ENCODE measurements around the gene ATP6V0A1. TPM values are rescaled to one million over a fixed set of nuclear protein-coding genes. Genes with fewer than 3 reads are reported as not detected.

Gene ATP6V0A1
- total RNA-seq, 2 donors from 2014 or later, result 78.0 to 80.3 TPM

GRCh38 chr17:42563950-42564349, 105.3 kb downstream of the ATP6V0A1 start:
- H3K4me3 ChIP-seq, result no peak overlapping the region
- intact Hi-C loops (cut with DNase I), result no loop called here
- WGBS, result 84% methylated on average over 9 of the region's 9 CpGs
- H3K27me3 ChIP-seq (replicated peaks; ENCODE audit: insufficient read depth), result no peaks in the 10 kb centered on the region
- DNase-seq (ENCODE audit: low spot score), result no peak
- H3K4me1 ChIP-seq (replicated peaks), result peaks cover 28% of the 10 kb centered on the region
- H3K36me3 ChIP-seq, result peaks cover 0 to 8% of the 10 kb centered on the region in 2 donors
- TF ChIP-seq POLR2AphosphoS5 (IDR thresholded peaks at IDR 0.05) (no peak), POLR2A (IDR thresholded peaks at IDR 0.05) (no peak), CTCF (IDR thresholded peaks at IDR 0.05) (no peak)
- H3K9me3 ChIP-seq, result no peaks in the 10 kb centered on the region
- H3K27ac ChIP-seq, result no peak overlapping the region

DNA sequence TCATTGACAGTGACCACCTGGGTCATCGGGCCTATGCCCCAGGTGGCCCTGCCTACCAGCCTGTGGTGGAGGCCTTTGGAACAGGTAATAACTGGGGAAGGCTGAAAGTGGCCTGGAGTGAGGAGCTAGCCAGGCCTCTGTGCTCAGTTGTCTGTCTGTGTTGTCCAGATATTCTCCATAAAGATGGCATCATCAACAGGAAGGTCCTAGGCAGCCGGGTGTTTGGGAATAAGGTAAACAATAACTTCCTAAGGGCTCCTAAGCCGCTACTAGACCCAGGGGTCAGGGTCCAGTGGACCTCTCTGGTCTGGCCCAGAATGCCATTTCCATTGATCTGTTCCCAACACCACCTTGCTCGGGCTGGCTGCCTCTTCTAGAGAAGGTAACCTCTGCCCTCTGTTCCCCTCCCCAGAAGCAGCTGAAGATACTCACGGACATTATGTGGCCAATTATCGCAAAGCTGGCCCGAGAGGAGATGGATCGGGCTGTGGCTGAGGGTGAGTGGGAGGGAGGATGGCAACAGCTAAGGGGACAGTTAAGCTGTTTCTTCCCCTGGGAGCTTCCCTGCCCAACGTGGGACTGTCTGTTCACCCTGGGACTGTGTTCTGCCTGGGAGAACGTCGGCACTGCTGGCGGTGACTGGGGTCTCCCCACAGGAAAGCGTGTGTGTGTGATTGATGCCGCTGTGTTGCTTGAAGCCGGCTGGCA, 106.3 kb downstream of the ATP6V0A1 start:
- 86% methylated on average over 15 of the region's 15 CpGs for WGBS
- no peak overlapping the region for H3K27ac ChIP-seq
- peaks cover 0 to 8% of the 10 kb centered on the region in 2 donors for H3K36me3 ChIP-seq
- no peaks in the 10 kb centered on the region for H3K27me3 ChIP-seq (replicated peaks; ENCODE audit: insufficient read depth)
- TF ChIP-seq POLR2A (IDR thresholded peaks at IDR 0.05) (no peak), POLR2AphosphoS5 (IDR thresholded peaks at IDR 0.05) (no peak), CTCF (IDR thresholded peaks at IDR 0.05) (no peak)
- H3K4me1 ChIP-seq (replicated peaks), result peaks cover 28% of the 10 kb centered on the region
- no peaks in the 10 kb centered on the region for H3K9me3 ChIP-seq
- intact Hi-C loops (cut with DNase I), result no loop called here
- DNase-seq (ENCODE audit: low spot score), result no peak
- H3K4me3 ChIP-seq, result no peak overlapping the region

- H3K4me1 ChIP-seq (replicated peaks), result peaks cover 28% of the 10 kb centered on the region
- no peak overlapping the region for H3K27ac ChIP-seq
- TF ChIP-seq POLR2AphosphoS5 (IDR thresholded peaks at IDR 0.05), result no peak
- intact Hi-C loops (cut with DNase I), result no loop called here
- no peak for DNase-seq (ENCODE audit: low spot score)
- peaks cover 0 to 8% of the 10 kb centered on the region in 2 donors for H3K36me3 ChIP-seq
- H3K9me3 ChIP-seq, result no peaks in the 10 kb centered on the region
- H3K27me3 ChIP-seq (replicated peaks; ENCODE audit: insufficient read depth), result no peaks in the 10 kb centered on the region
- 89% methylated on average over 14 of the region's 16 CpGs for WGBS
- H3K4me3 ChIP-seq, result no peak overlapping the region
Observed at GRCh38 chr17:42565523-42566214, 107.0 kb downstream of the ATP6V0A1 start.

DNA sequence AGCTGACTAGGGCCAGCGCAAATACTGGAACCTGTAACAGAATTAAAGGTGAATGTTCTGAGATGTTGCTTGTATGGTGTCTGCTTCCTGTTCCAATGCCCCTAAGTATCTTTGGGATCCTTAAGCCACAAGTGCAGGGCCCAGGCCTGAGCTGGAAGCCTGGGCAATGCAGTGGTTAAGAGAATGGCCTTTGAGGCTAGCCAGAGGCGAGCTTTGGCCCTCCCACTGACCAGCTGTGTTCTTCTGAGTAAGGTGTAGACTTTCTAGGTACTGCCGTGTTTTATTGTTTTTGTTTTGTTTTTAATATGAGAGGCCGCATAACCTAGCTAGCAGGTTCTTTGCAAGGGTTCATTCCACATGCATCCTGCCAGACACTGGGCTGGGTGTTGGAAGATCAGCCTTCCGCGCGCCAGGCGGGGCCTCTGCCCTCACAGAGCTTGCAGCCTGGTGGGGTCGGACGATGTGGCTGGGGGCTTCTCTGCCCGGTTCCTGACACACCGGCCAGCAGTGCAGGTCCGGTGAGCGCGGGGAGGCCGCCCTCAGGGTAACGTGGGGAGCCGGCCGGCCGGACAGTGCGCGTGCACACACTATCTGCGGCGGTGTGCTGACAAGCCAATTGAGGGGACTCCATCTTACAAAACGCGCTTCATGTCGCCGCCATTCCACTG, 107.7 kb downstream of the ATP6V0A1 start:
- Histone ChIP-seq H3K27me3 (replicated peaks; ENCODE audit: insufficient read depth) (no peaks in the 10 kb centered on the region), H3K4me3 (peak overlapping the region; percentile 69 to 88), H3K27ac (peak overlapping the region; percentile 82 to 85), H3K36me3 (peaks cover 0 to 8% of the 10 kb centered on the region in 2 donors), H3K4me1 (replicated peaks) (peaks cover 28% of the 10 kb centered on the region), H3K9me3 (no peaks in the 10 kb centered on the region)
- intact Hi-C loops (cut with DNase I), result no loop called here
- TF ChIP-seq POLR2AphosphoS5 (IDR thresholded peaks at IDR 0.05), result no peak
- TF ChIP-seq CTCF (IDR thresholded peaks at IDR 0.05), result no peak
- no peak for TF ChIP-seq POLR2A (IDR thresholded peaks at IDR 0.05)
- DNase-seq (ENCODE audit: low spot score), result no peak
- 33% methylated on average over 25 of the region's 28 CpGs for WGBS

DNA sequence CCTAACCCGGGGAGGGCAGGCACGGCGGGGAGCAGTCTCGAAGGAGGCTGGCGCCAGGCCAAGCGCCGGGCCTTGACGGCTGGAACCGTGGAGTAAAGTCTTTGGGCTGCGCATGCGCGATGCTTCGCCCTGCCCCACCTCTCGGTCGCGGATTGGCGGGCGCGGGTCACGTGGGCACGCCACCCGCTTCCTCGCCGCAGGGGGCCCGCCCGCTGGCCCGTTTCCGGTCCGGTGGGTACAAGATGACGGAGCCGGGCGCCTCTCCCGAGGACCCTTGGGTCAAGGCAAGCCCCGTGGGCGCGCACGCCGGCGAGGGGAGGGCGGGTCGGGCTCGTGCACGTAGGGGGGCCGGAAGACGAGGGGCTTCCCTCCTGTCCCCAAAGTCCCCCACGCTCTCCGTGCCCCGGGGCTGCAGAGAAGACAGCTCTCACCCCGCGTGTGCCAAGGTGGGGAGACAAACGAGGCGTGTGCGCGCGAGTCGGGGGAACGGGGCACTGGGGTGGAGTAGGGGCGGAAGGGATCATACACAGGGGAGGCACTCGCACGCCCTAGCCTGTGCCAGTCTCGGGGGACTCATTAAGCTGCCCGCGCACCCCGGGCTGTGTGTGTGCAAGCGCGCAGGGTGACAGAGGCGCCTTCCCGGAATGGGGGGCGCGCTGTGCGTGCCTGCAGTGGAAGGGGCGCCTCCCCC, 108.3 kb downstream of the ATP6V0A1 start, which contains the start of gene MLX:
Gene MLX (plus strand): TSS at position 218 of the 691 bp plus-strand sequence. CDS start 25 bp downstream, at position 243.
- peak; percentile 90 for DNase-seq (ENCODE audit: low spot score)
- peaks cover 2 to 8% of the 10 kb centered on the region in 2 donors for H3K36me3 ChIP-seq
- 0% methylated on average over 49 of the region's 72 CpGs for WGBS

More for the DNA sequence above, 108.3 kb downstream of the ATP6V0A1 start, which contains the start of gene MLX:
- Histone ChIP-seq H3K27me3 (replicated peaks; ENCODE audit: insufficient read depth) (no peaks in the 10 kb centered on the region), H3K9me3 (no peaks in the 10 kb centered on the region), H3K4me3 (peak within 1 kb of the TSS; percentile 69 to 88), H3K4me1 (replicated peaks) (peaks cover 28% of the 10 kb centered on the region), H3K27ac (peak within 1 kb of the TSS; percentile 82 to 85)
- TF ChIP-seq POLR2AphosphoS5 (IDR thresholded peaks at IDR 0.05) (peak; percentile 94), CTCF (IDR thresholded peaks at IDR 0.05) (peak in 2 of 4 experiments; percentile 12 to 31), POLR2A (IDR thresholded peaks at IDR 0.05) (peak; percentile 47)
- intact Hi-C loops (cut with DNase I), result no loop called here
